ENCODE data around the gene HABP2.

DNA sequence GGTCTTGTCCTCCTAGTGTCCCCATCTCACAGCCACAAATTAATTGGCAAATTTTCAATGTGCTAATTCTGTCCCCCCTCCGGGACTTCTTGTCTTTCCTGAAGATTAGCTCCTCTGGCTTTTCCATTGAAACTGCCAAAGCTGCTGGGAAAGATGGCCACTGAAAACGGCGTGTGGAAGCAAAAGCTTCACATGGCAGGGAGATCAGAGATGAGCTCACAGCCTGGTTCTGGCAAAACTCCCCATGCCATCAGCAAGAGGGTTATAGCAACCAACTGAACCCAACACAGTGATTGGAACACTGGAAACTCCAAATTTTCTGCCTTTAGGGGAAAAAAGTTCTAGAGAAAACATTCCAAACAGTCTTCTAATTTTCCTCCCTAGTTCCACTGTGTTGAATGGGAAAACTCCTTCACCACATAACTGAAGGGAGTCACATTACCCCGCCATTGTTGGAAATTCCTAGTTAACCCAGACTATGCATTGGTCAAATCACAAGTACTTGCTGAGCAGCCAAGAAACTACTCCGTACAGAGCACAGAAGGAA is 74.0 kb downstream of the HABP2 start:
- no peak for TF ChIP-seq SP1 (IDR thresholded peaks at IDR 0.05)
- TF ChIP-seq FOXM1 (IDR thresholded peaks at IDR 0.05; ENCODE audit: borderline replicate concordance): no peak
- TF ChIP-seq BHLHE40 (IDR thresholded peaks at IDR 0.05; ENCODE audit: borderline replicate concordance): no peak
- TF ChIP-seq CTBP1 (IDR thresholded peaks at IDR 0.05; ENCODE audit: borderline replicate concordance): no peak
- TF ChIP-seq L3MBTL2 (conservative IDR thresholded peaks at IDR 0.05): no peak
- TF ChIP-seq SUZ12 (IDR thresholded peaks at IDR 0.05): no peak
- TF ChIP-seq HDGF (IDR thresholded peaks at IDR 0.05; ENCODE audit: borderline replicate concordance): no peak
- TF ChIP-seq ARNT (IDR thresholded peaks at IDR 0.05): no peak
- TF ChIP-seq ELF4 (IDR thresholded peaks at IDR 0.05): no peak
- TF ChIP-seq FOXA1 (IDR thresholded peaks at IDR 0.05): no peak
- no peak for TF ChIP-seq NFRKB (IDR thresholded peaks at IDR 0.05)
- TF ChIP-seq ZNF384 (IDR thresholded peaks at IDR 0.05): no peak
